WTC11 (cell line): Measurements from ENCODE around the gene DNAH1. TPM values are rescaled to one million over a fixed set of nuclear protein-coding genes. Genes with fewer than 3 reads are reported as not detected.

Experiments
- ATAC-seq: fragments of 200-7000 bp; cut with Tn5 transposase; 2 replicates; pipeline ENCODE4 v1.10.0; 2021; ENCODE audit warnings: mild to moderate bottlenecking, moderate library complexity
- CTCF ChIA-PET: fragments of 300-600 bp; sonication (Branson Sonifier 250); formaldehyde crosslinking; loops from one replicate; lab custom pipeline; 2021; ENCODE audit warnings: antibody characterized with exemption; lab: Charles Lee
- POLR2A ChIA-PET: fragments of 350-600 bp; sonication (Branson Sonifier 250); formaldehyde crosslinking; loops from one replicate; lab custom pipeline; 2021; ENCODE audit warnings: antibody characterized with exemption; lab: Charles Lee
- DNase-seq: peaks from one replicate; pipeline ENCODE4 v3.0.0; 2021; ENCODE audit warnings: low spot score
- H3K27ac Mint-ChIP-seq: 2 replicates; pipeline ENCODE4 v1.8.0; 2021; ENCODE audit warnings: mixed read lengths
- H3K27me3 Mint-ChIP-seq: 2 replicates; pipeline ENCODE4 v1.8.0; 2021; ENCODE audit warnings: low read depth, mild to moderate bottlenecking, moderate library complexity, mixed read lengths
- H3K36me3 Mint-ChIP-seq: 2 replicates; pipeline ENCODE4 v1.8.0; 2021; ENCODE audit warnings: mixed read lengths
- H3K4me1 Mint-ChIP-seq: 2 replicates; pipeline ENCODE4 v1.8.0; 2022; ENCODE audit warnings: mixed read lengths
- H3K4me3 Mint-ChIP-seq: 2 replicates; pipeline ENCODE4 v1.8.0; 2021; ENCODE audit warnings: mild to moderate bottlenecking, moderate library complexity, mixed read lengths
- H3K9me3 Mint-ChIP-seq: 2 replicates; pipeline ENCODE4 v1.8.0; 2021; ENCODE audit warnings: mixed read lengths
- CBFB ChIP-seq: sonication (generic); formaldehyde crosslinking; IDR thresholded peaks from 2 replicates; pipeline ENCODE4 v1.8.1; 2022; ENCODE audit warnings: mild to moderate bottlenecking, low read depth, missing genetic modification reagents
- GABPB1 ChIP-seq: sonication (generic); formaldehyde crosslinking; IDR thresholded peaks from 2 replicates; pipeline ENCODE4 v1.8.1; 2023; ENCODE audit warnings: mild to moderate bottlenecking, missing genetic modification reagents
- NFATC4 ChIP-seq: fragments of 250-450 bp; sonication (Bioruptor Pico); IDR thresholded peaks from 2 replicates; pipeline ENCODE4 v1.9.0; 2021; ENCODE audit warnings: mild to moderate bottlenecking
- NFE2L1 ChIP-seq: sonication (generic); formaldehyde crosslinking; IDR thresholded peaks from 2 replicates; pipeline ENCODE4 v1.8.1; 2023; ENCODE audit warnings: missing genetic modification reagents
- NR3C1 ChIP-seq: sonication (generic); formaldehyde crosslinking; conservative IDR thresholded peaks from 2 replicates; pipeline ENCODE4 v1.8.1; 2023; ENCODE audit warnings: low read depth, mild to moderate bottlenecking, missing genetic modification reagents
- PRRX2 ChIP-seq: fragments of 250-450 bp; sonication (Bioruptor Pico); IDR thresholded peaks from 2 replicates; pipeline ENCODE4 v1.8.0; 2021; ENCODE audit warnings: mild to moderate bottlenecking
- RELA ChIP-seq: sonication (generic); formaldehyde crosslinking; IDR thresholded peaks from 2 replicates; pipeline ENCODE4 v1.8.1; 2022; ENCODE audit warnings: missing genetic modification reagents, mild to moderate bottlenecking, borderline replicate concordance
- SMAD4 ChIP-seq: sonication (generic); formaldehyde crosslinking; IDR thresholded peaks from 2 replicates; pipeline ENCODE4 v1.8.0; 2022; ENCODE audit warnings: mild to moderate bottlenecking, missing genetic modification reagents
- TEAD1 ChIP-seq: sonication (generic); formaldehyde crosslinking; IDR thresholded peaks from 2 replicates; pipeline ENCODE4 v1.8.0; 2022; ENCODE audit warnings: mild to moderate bottlenecking, missing genetic modification reagents
- TEAD4 ChIP-seq: sonication (generic); formaldehyde crosslinking; IDR thresholded peaks from 2 replicates; pipeline ENCODE4 v1.8.0; 2022; ENCODE audit warnings: mild to moderate bottlenecking, missing genetic modification reagents
- ZNF263 ChIP-seq: sonication (generic); formaldehyde crosslinking; IDR thresholded peaks from 2 replicates; pipeline ENCODE4 v1.8.1; 2022; ENCODE audit warnings: low read depth, mild to moderate bottlenecking, moderate library complexity, missing genetic modification reagents
- ZNF317 ChIP-seq: sonication (generic); formaldehyde crosslinking; IDR thresholded peaks from 2 replicates; pipeline ENCODE4 v1.8.1; 2023; ENCODE audit warnings: low read depth, mild to moderate bottlenecking, moderate library complexity, missing genetic modification reagents, borderline replicate concordance
- total RNA-seq: library from RNA; stranded (reverse); gene quantifications from 3 replicates; pipeline ENCODE4 v1.2.3, GENCODE V29; 2021
- TF ChIP-seq, protein P1 (sequence below): fragments of 250-450 bp; sonication (Bioruptor Pico); conservative IDR thresholded peaks from 2 replicates; pipeline ENCODE4 v1.9.0; 2021; ENCODE audit warnings: mild to moderate bottlenecking
- TF ChIP-seq, protein P2 (sequence below): fragments of 250-450 bp; sonication (Bioruptor Pico); IDR thresholded peaks from 2 replicates; pipeline ENCODE4 v1.9.0; 2021; ENCODE audit warnings: mild to moderate bottlenecking, borderline replicate concordance
- TF ChIP-seq, protein P3 (sequence below): sonication (generic); formaldehyde crosslinking; IDR thresholded peaks from 2 replicates; pipeline ENCODE4 v1.8.0; 2022; ENCODE audit warnings: mild to moderate bottlenecking, missing genetic modification reagents
- TF ChIP-seq, protein P4 (sequence below): fragments of 200-600 bp; IDR thresholded peaks from 2 replicates; pipeline ENCODE4 v1.8.0; 2022; ENCODE audit warnings: antibody characterized with exemption

Gene DNAH1
- total RNA-seq, 1 experiment from 2014 or later, result 1.5 TPM

DNA sequence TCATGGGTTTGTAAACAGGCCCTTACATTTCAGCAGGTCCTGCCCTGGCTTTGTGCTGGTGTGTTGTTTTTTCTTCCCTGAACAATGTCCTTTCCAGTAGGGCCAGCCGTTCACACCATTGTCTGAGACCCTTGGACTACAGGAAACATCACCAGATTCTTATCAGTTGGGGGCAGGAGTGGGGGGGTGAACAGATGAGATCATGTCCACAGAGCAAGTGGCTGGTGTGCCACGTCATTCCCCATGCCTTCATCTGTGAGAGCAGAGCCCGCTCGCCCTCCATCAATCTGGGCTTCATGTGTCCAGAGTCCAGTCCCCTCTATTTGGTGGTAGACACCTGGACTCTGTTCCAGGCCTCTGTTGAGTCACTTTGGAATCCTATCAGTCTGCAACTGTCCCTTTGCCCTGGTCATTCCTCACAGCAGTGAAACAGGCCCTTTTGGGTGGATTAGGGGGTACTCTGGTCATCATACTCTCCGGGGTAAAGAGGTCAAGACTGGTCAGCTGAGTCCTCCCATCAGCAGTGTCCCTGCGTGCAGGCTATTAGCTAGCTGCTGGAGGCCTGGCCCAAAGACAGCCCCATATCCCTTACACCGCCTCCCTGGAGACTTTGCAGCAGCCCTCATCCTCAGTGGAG, 113.8 kb downstream of the DNAH1 start:
- ChIA-PET POLR2A (no interaction called here), CTCF (interaction anchor here (1.4 to 4.9 kb wide), 4 partner anchors 16 to 44 kb away, joined by 5 to 43 read pairs (median 14); partner anchors contain the start of gene SEMA3G)
- H3K27me3 Mint-ChIP-seq, result no peaks in the 10 kb centered on the region
- no peaks in the 10 kb centered on the region for H3K36me3 Mint-ChIP-seq
- DNase-seq (no peak), ATAC-seq (no peak)
- no peak overlapping the region for H3K4me3 Mint-ChIP-seq
- H3K27ac Mint-ChIP-seq, result no peak overlapping the region
- H3K4me1 Mint-ChIP-seq, result peaks cover 8% of the 10 kb centered on the region; the same call in 1 of the 2 replicates
- TF ChIP-seq ZNF263, result no peak
- peak; percentile 45; the same call in 1 of the 2 replicates for TF ChIP-seq GABPB1 (CRISPR knock-in tag)
- TF ChIP-seq, all 79 proteins: peak for 1
- H3K9me3 Mint-ChIP-seq, result no peaks in the 10 kb centered on the region

DNA sequence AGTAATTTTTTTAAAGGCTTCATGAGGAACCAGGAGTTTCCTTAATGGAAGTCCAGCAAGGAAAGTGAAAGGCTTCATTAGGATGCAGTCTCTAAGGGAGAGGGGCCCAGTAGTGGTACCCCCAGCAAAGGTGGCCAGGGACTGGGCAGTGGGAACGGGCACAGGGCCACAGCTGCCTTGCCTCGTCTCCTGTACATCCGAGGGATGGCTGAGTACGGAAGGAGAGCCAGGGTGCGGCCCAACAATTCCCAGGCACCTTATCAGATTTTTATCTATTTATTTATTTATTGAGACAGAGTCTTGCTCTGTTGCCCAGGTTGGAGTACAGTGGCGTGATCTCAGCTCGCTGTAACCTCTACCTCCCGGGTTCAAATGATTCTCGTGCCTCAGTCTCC, 114.3 kb downstream of the DNAH1 start:
- Mint-ChIP-seq H3K4me1 (peaks cover 8% of the 10 kb centered on the region; the same call in 1 of the 2 replicates), H3K4me3 (no peak overlapping the region), H3K27ac (no peak overlapping the region), H3K36me3 (no peaks in the 10 kb centered on the region), H3K27me3 (no peaks in the 10 kb centered on the region), H3K9me3 (no peaks in the 10 kb centered on the region)
- ATAC-seq, result no peak
- ChIA-PET POLR2A (no interaction called here), CTCF (interaction anchor here (1.4 to 4.9 kb wide), 4 partner anchors 15 to 131 kb away, joined by 3 to 43 read pairs (median 8); partner anchors contain the start of gene SEMA3G)
- TF ChIP-seq, protein P1, sequence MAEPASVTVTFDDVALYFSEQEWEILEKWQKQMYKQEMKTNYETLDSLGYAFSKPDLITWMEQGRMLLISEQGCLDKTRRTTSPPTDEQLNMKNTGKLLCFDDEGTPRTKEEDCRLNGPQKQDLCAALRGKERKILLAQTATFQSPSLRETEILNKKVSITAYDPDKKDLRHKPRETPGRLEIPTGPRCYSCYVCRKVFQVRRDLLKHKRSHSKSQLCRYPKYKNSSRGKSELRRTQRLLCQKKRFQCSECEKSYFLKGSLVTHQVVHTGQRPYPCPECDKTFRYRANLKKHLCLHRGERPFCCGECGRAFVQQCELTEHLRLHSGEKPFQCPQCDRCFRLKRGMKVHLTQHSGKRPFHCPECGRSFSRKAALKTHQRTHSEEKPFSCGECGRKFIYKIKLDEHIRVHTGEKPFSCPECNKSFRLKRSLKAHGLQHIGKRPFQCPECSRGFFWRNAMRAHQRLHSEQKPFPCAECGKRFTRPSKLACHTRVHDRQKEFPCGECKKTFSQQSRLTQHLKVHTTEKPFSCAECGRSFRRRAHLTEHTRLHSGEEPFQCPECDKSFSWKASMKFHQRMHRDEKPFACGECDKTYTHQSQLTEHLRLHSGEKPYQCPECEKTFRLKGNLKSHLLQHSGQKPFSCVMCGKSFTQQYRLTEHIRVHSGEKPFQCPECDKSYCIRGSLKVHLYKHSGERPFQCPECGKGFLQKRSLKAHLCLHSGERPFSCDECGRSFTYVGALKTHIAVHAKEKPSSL, result no peak
- TF ChIP-seq NFATC4 (CRISPR knock-in tag), result no peak
- TF ChIP-seq, protein P2, sequence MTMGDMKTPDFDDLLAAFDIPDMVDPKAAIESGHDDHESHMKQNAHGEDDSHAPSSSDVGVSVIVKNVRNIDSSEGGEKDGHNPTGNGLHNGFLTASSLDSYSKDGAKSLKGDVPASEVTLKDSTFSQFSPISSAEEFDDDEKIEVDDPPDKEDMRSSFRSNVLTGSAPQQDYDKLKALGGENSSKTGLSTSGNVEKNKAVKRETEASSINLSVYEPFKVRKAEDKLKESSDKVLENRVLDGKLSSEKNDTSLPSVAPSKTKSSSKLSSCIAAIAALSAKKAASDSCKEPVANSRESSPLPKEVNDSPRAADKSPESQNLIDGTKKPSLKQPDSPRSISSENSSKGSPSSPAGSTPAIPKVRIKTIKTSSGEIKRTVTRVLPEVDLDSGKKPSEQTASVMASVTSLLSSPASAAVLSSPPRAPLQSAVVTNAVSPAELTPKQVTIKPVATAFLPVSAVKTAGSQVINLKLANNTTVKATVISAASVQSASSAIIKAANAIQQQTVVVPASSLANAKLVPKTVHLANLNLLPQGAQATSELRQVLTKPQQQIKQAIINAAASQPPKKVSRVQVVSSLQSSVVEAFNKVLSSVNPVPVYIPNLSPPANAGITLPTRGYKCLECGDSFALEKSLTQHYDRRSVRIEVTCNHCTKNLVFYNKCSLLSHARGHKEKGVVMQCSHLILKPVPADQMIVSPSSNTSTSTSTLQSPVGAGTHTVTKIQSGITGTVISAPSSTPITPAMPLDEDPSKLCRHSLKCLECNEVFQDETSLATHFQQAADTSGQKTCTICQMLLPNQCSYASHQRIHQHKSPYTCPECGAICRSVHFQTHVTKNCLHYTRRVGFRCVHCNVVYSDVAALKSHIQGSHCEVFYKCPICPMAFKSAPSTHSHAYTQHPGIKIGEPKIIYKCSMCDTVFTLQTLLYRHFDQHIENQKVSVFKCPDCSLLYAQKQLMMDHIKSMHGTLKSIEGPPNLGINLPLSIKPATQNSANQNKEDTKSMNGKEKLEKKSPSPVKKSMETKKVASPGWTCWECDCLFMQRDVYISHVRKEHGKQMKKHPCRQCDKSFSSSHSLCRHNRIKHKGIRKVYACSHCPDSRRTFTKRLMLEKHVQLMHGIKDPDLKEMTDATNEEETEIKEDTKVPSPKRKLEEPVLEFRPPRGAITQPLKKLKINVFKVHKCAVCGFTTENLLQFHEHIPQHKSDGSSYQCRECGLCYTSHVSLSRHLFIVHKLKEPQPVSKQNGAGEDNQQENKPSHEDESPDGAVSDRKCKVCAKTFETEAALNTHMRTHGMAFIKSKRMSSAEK (CRISPR knock-in tag), result no peak
- TF ChIP-seq ZNF317 (CRISPR knock-in tag), result no peak
- TF ChIP-seq PRRX2, result no peak
- no peak for TF ChIP-seq SMAD4 (CRISPR knock-in tag)
- no peak for TF ChIP-seq ZNF263
- no peak for TF ChIP-seq RELA (CRISPR knock-in tag)
- no peak for TF ChIP-seq NR3C1 (CRISPR knock-in tag)
- TF ChIP-seq NFE2L1 (CRISPR knock-in tag), result no peak
- TF ChIP-seq, protein P3, sequence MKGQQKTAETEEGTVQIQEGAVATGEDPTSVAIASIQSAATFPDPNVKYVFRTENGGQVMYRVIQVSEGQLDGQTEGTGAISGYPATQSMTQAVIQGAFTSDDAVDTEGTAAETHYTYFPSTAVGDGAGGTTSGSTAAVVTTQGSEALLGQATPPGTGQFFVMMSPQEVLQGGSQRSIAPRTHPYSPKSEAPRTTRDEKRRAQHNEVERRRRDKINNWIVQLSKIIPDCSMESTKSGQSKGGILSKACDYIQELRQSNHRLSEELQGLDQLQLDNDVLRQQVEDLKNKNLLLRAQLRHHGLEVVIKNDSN (CRISPR knock-in tag), result no peak
- no peak for TF ChIP-seq TEAD4 (CRISPR knock-in tag)
- TF ChIP-seq CBFB (CRISPR knock-in tag), result no peak
- TF ChIP-seq, protein P4, sequence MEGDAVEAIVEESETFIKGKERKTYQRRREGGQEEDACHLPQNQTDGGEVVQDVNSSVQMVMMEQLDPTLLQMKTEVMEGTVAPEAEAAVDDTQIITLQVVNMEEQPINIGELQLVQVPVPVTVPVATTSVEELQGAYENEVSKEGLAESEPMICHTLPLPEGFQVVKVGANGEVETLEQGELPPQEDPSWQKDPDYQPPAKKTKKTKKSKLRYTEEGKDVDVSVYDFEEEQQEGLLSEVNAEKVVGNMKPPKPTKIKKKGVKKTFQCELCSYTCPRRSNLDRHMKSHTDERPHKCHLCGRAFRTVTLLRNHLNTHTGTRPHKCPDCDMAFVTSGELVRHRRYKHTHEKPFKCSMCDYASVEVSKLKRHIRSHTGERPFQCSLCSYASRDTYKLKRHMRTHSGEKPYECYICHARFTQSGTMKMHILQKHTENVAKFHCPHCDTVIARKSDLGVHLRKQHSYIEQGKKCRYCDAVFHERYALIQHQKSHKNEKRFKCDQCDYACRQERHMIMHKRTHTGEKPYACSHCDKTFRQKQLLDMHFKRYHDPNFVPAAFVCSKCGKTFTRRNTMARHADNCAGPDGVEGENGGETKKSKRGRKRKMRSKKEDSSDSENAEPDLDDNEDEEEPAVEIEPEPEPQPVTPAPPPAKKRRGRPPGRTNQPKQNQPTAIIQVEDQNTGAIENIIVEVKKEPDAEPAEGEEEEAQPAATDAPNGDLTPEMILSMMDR, result no peak
- TF ChIP-seq TEAD1 (CRISPR knock-in tag), result no peak
- DNase-seq, result no peak
